ENCODE measurements around the gene ACAP3. TPM values are rescaled to one million over a fixed set of nuclear protein-coding genes. Genes with fewer than 3 reads are reported as not detected.

Gene ACAP3
- total and polyA plus RNA-seq, 10 of the 15 experiments (the other 5 are each of a cell fraction or from before 2014, with no cell fraction given): 0.05 to 34.2 (median 7.1) TPM

- H3K9me3 ChIP-seq (replicated peaks; ENCODE audit: control insufficient read depth, insufficient read depth, low read length): no peaks in the 10 kb centered on the region
- H3K79me2 ChIP-seq (ENCODE audit: control insufficient read depth, insufficient read depth, low read length): peaks cover 2% of the 10 kb centered on the region
- in situ Hi-C loops (cut with MboI): no loop called here
- FAIRE-seq (no peak), DNase-seq (ENCODE audit: low read depth, low spot score) (no peak), ATAC-seq (no peak)
- H3K36me3 ChIP-seq (ENCODE audit: control insufficient read depth in 2 of 2, insufficient read depth in 2 of 2, low read length in 1 of 2): no peaks in the 10 kb centered on the region
- ChIA-PET RAD21 (ENCODE audit: unreplicated experiment) (no interaction called here), SMC1A (ENCODE audit: uncharacterized antibody, unreplicated experiment) (no interaction called here), POLR2A (no interaction called here), CTCF (interaction anchor here (1.8 kb wide), 1 partner anchor 20 kb away, joined by 10 read pairs; no protein-coding TSS in a partner anchor)
- intact Hi-C loops (cut with micrococcal nuclease; ENCODE audit: unreplicated experiment): no loop called here
- BruUV-seq (replicated peaks): no TSS peak
- no peak overlapping the region for H2AFZ ChIP-seq (ENCODE audit: control insufficient read depth, low read depth, low read length)
- H3K27me3 ChIP-seq (replicated peaks in 1 of 2; ENCODE audit: control insufficient read depth in 2 of 2, insufficient read depth in 2 of 2, low read length in 1 of 2): peaks cover 0 to 3% of the 10 kb centered on the region in 2 experiments; a peak in 2 of 4 replicates
- H3K4me1 ChIP-seq (ENCODE audit: control insufficient read depth, insufficient read depth, low read length): peaks cover 6% of the 10 kb centered on the region; the same call in 1 of the 2 replicates
- H3K4me2 ChIP-seq (ENCODE audit: control insufficient read depth, insufficient read depth): no peak overlapping the region
- no peak overlapping the region for H3K4me3 ChIP-seq
- no peaks in the 10 kb centered on the region for H4K20me1 ChIP-seq (ENCODE audit: control insufficient read depth, insufficient read depth)
- H3K9ac ChIP-seq (ENCODE audit: control insufficient read depth, insufficient read depth, low read length): no peak overlapping the region
- WGBS (ENCODE audit: insufficient coverage, insufficient replicate concordance, low lambda C conversion rate, missing lambda C conversion rate): 81% methylated on average over 29 of the region's 29 CpGs
- no peak overlapping the region for H3K27ac ChIP-seq (ENCODE audit: control insufficient read depth, insufficient read depth)
- TF ChIP-seq SUPT20H (IDR thresholded peaks at IDR 0.05; ENCODE audit: borderline replicate concordance, control insufficient read depth, low read depth, low read length) (no peak), CTCF (IDR thresholded peaks at IDR 0.05 in 2 of 3, conservative IDR thresholded peaks at IDR 0.05 in 1 of 3; ENCODE audit: control insufficient read depth in 2 of 3, extremely low read depth in 1 of 3, insufficient read depth in 1 of 3, low read depth in 3 of 3, low read length in 3 of 3) (no peak), HDAC2 (IDR thresholded peaks at IDR 0.05) (no peak), E4F1 (IDR thresholded peaks at IDR 0.05; ENCODE audit: borderline replicate concordance, partially characterized antibody) (no peak), USF1 (IDR thresholded peaks at IDR 0.05; ENCODE audit: borderline replicate concordance, extremely low read length, insufficient read depth, low read depth, low read length) (no peak), ASH2L (IDR thresholded peaks at IDR 0.05; ENCODE audit: borderline replicate concordance, low read depth) (no peak), ZNF592 (IDR thresholded peaks at IDR 0.05) (no peak), ELK1 (IDR thresholded peaks at IDR 0.05; ENCODE audit: low read depth, low read length) (no peak), TARDBP (IDR thresholded peaks at IDR 0.05; ENCODE audit: borderline replicate concordance) (no peak), CHD4 (IDR thresholded peaks at IDR 0.05) (no peak)
These were observed 44.0 kb upstream of the ACAP3 start for GRCh38 chr1:1351511-1352427.
